Gastrocnemius medialis (tissue), 4 donors: ENCODE measurements around the gene MTHFSD.

ENCODE experiments used
- POLR2A ChIP-seq, 2 donors: fragments of 450-650 bp; IDR thresholded peaks; one replicate each; pipeline ENCODE4 v1.6.1; 2017; ENCODE audit warnings: antibody characterized with exemption in 2 of 2, mild to moderate bottlenecking in 2 of 2, moderate library complexity in 2 of 2
- TF ChIP-seq, protein P1 (sequence below), 5 experiments: fragments of 450-650 bp in 3 of 5; fragments of 200-600 bp in 2 of 5; sonication (generic) in 2 of 5; IDR thresholded peaks in 4 of 5; conservative IDR thresholded peaks in 1 of 5; 1 replicate in 4 of 5; 2 replicates in 1 of 5; pipeline ENCODE4 v1.5.1; 2016 to 2019; ENCODE audit warnings: antibody characterized with exemption in 5 of 5, mild to moderate bottlenecking in 3 of 5, moderate library complexity in 3 of 5

DNA sequence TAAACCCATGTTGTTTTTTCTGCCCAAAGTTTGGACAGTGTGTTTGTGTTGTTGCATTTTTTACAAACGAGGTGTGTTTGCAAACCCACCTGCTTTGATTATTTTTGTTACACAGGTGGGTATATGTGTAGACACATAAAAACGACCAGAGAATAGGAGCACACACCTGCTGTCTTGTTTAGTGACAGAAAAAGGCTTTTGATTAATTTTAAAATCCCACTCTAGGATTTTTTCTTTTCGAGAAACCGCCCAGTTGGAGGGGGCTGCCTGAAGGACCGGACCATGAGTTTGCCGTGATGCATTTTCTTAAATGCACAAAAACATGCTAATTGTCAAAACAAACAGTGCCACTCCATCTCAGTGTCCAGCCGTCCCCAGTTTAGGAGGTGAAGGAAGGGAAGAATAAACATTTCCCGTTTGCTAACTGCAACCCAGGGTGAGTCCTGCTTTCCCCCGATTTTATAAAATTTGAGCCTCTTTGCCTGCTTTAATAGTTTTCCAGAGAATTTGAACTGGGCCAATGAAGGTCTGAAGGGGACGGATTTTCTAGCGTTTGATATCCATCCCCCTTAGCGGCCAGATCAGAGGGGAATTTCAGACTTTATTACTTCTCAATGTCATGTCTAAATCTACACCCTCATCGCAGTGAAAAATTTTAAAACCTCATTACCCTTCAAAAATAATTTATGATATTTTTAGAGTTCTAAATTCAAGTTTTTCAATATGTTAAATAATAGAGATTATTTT is 14.8 kb upstream of the MTHFSD start:
- no peak for TF ChIP-seq POLR2A (IDR thresholded peaks at IDR 0.05)
- TF ChIP-seq, protein P1, sequence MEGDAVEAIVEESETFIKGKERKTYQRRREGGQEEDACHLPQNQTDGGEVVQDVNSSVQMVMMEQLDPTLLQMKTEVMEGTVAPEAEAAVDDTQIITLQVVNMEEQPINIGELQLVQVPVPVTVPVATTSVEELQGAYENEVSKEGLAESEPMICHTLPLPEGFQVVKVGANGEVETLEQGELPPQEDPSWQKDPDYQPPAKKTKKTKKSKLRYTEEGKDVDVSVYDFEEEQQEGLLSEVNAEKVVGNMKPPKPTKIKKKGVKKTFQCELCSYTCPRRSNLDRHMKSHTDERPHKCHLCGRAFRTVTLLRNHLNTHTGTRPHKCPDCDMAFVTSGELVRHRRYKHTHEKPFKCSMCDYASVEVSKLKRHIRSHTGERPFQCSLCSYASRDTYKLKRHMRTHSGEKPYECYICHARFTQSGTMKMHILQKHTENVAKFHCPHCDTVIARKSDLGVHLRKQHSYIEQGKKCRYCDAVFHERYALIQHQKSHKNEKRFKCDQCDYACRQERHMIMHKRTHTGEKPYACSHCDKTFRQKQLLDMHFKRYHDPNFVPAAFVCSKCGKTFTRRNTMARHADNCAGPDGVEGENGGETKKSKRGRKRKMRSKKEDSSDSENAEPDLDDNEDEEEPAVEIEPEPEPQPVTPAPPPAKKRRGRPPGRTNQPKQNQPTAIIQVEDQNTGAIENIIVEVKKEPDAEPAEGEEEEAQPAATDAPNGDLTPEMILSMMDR (IDR thresholded peaks at IDR 0.05 in 4 of 5, conservative IDR thresholded peaks at IDR 0.05 in 1 of 5): no peak
